Measurements from ENCODE around the gene PTPRR. TPM values are rescaled to one million over a fixed set of nuclear protein-coding genes. Genes with fewer than 3 reads are reported as not detected.

The PTPRR gene
- total and polyA plus RNA-seq, 2 of the 4 experiments (the other 2 are of a cell fraction) = 0.18 to 0.21 TPM

GRCh38 chr12:70721656-70722357, 198.7 kb downstream of the PTPRR start:
- no peak overlapping the region for H3K27ac ChIP-seq (ENCODE audit: insufficient read depth, low read length)
- no peaks in the 10 kb centered on the region for H3K27me3 ChIP-seq (ENCODE audit: control insufficient read depth, insufficient read depth, low read length)
- no peaks in the 10 kb centered on the region for H3K36me3 ChIP-seq (ENCODE audit: control insufficient read depth, insufficient read depth, low read length)
- H2BK120ac ChIP-seq (ENCODE audit: low read depth, low read length) = no peak overlapping the region
- TF ChIP-seq MAFK (IDR thresholded peaks at IDR 0.05; ENCODE audit: low read depth, low read length) (no peak), SMC3 (IDR thresholded peaks at IDR 0.05; ENCODE audit: low read depth, low read length) (no peak), CHD1 (IDR thresholded peaks at IDR 0.05; ENCODE audit: low read depth, low read length) (no peak), CTCF (conservative IDR thresholded peaks at IDR 0.05; ENCODE audit: low read depth, low read length) (no peak), RFX5 (IDR thresholded peaks at IDR 0.05; ENCODE audit: low read depth, low read length) (no peak), RAD21 (IDR thresholded peaks at IDR 0.05; ENCODE audit: low read length) (no peak), CEBPB (IDR thresholded peaks at IDR 0.05; ENCODE audit: low read depth, low read length) (no peak), BHLHE40 (IDR thresholded peaks at IDR 0.05; ENCODE audit: low read depth, low read length) (no peak), RCOR1 (IDR thresholded peaks at IDR 0.05; ENCODE audit: insufficient replicate concordance, low read length) (no peak), ELK1 (IDR thresholded peaks at IDR 0.05; ENCODE audit: borderline replicate concordance, low read depth, low read length) (no peak), USF2 (IDR thresholded peaks at IDR 0.05; ENCODE audit: low read depth, low read length) (no peak), FOS (IDR thresholded peaks at IDR 0.05; ENCODE audit: low read depth, low read length) (no peak), POLR2A (IDR thresholded peaks at IDR 0.05; ENCODE audit: low read depth, low read length) (no peak), MXI1 (IDR thresholded peaks at IDR 0.05; ENCODE audit: borderline replicate concordance, low read depth, low read length) (no peak)
- H3K9me1 ChIP-seq (ENCODE audit: insufficient read depth, low read length) = no peaks in the 10 kb centered on the region
- H2AK5ac ChIP-seq (ENCODE audit: low read depth, low read length) = no peak overlapping the region
- ChIA-PET POLR2A (ENCODE audit: unreplicated experiment) (no interaction called here), CTCF (interaction anchor here (0.6 kb wide), 1 partner anchor 29 kb away, joined by 6 read pairs; no protein-coding TSS in a partner anchor)
- no peak overlapping the region for H3K23ac ChIP-seq (ENCODE audit: low read depth, low read length)
- H4K91ac ChIP-seq (ENCODE audit: insufficient read depth, low read depth, low read length) = no peak overlapping the region
- H4K8ac ChIP-seq (ENCODE audit: low read depth in 2 of 2, low read length in 2 of 2) = no peak overlapping the region
- H2BK5ac ChIP-seq (ENCODE audit: low read depth, low read length, poor library complexity, severe bottlenecking) = no peak overlapping the region
- H2BK20ac ChIP-seq (ENCODE audit: low read depth, low read length) = no peak overlapping the region
- no peak overlapping the region for H3K4me3 ChIP-seq (ENCODE audit: insufficient read depth, low read depth, low read length)
- H3K4ac ChIP-seq (ENCODE audit: low read depth, low read length) = no peak overlapping the region
- WGBS, 2 experiments (ENCODE audit: extremely low coverage in 2 of 2, insufficient read length in 1 of 2) = no CpG with 5 or more reads among the region's 11 CpGs
- H3K14ac ChIP-seq (replicated peaks; ENCODE audit: low read depth, low read length) = no peak overlapping the region
- no peak overlapping the region for H3K9ac ChIP-seq (ENCODE audit: low read depth, low read length)
- H2AFZ ChIP-seq (replicated peaks; ENCODE audit: low read length, poor library complexity) = no peak overlapping the region
- H3K9me3 ChIP-seq (ENCODE audit: control insufficient read depth, insufficient read depth, low read length) = no peaks in the 10 kb centered on the region
- no peak overlapping the region for H3K56ac ChIP-seq (ENCODE audit: extremely low read depth, insufficient read depth, low read length)
- BruUV-seq (replicated peaks) = no TSS peak
- in situ Hi-C loops (cut with MboI; ENCODE audit: low sequenced_read_pairs) = no loop called here
- H3K4me1 ChIP-seq (ENCODE audit: control insufficient read depth, insufficient read depth, low read length) = no peaks in the 10 kb centered on the region
- no peaks in the 10 kb centered on the region for H4K20me1 ChIP-seq (ENCODE audit: insufficient read depth, low read length)
- H3K79me1 ChIP-seq (ENCODE audit: low read depth in 1 of 2, low read length in 2 of 2) = no peaks in the 10 kb centered on the region
- ATAC-seq (ENCODE audit: low read depth) = no peak
- H3K18ac ChIP-seq (ENCODE audit: low read depth, low read length) = no peak overlapping the region
- H2BK15ac ChIP-seq (ENCODE audit: low read depth, low read length) = no peak overlapping the region
- H2AK9ac ChIP-seq (replicated peaks; ENCODE audit: low read depth, low read length, poor library complexity) = no peak overlapping the region
- DNase-seq = no peak
- dilution Hi-C loops (cut with HindIII; ENCODE audit: low sequenced_read_pairs, unreplicated experiment) = no loop called here
- H4K5ac ChIP-seq (ENCODE audit: low read depth, low read length) = no peak overlapping the region
- H3K4me2 ChIP-seq (ENCODE audit: low read depth, low read length) = no peak overlapping the region
- intact Hi-C loops (cut with micrococcal nuclease) = loop anchor here (10.0 kb wide), 2 partner anchors 477 to 937 kb away; partner anchors contain the start of gene CNOT2

All from IMR-90 (cell line).